Activated CD8-positive, alpha-beta memory T cell treated with anti-CD3 and anti-CD28 coated beads, Interleukin-2, amount 50 U/mL, for 4 hours (primary cell): Measurements from ENCODE around the gene HPDL.

Experiments
- DNase-seq: peaks from one replicate; pipeline ENCODE4 v3.0.0-alpha.2; 2020

HPDL gene

DNA sequence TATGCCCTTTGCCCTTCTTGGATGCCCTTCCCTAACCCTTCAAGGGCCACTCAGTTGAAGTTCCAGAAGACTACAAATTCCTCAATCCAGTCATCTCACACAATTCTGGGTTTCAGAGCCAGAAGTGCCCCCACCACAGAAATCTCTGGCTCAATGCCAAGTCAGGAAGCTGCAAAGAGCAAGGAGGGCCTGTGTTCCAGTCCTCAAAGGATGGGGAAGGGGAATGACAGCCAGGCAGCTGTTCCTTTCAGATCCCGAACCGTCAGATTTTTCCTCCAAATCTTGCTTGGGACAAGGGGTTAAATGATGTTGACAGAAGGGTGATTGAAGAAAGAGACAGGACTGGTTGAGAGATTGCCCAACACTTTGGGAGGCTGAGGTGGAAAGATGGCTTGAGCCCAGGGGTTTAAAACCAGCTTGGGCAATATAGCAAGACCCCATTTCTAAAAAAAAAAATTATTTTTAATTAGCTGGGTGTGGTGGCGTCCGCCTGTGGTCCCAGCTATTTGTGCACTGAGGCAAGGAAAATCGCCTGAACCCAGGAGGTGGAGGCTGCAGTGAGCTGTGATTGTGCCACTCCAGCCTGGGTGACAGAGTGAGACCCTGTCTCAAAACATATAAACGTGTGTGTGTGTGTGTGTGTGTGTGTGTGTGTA, 716 bp upstream of the HPDL start:
- DNase-seq: no peak

DNA sequence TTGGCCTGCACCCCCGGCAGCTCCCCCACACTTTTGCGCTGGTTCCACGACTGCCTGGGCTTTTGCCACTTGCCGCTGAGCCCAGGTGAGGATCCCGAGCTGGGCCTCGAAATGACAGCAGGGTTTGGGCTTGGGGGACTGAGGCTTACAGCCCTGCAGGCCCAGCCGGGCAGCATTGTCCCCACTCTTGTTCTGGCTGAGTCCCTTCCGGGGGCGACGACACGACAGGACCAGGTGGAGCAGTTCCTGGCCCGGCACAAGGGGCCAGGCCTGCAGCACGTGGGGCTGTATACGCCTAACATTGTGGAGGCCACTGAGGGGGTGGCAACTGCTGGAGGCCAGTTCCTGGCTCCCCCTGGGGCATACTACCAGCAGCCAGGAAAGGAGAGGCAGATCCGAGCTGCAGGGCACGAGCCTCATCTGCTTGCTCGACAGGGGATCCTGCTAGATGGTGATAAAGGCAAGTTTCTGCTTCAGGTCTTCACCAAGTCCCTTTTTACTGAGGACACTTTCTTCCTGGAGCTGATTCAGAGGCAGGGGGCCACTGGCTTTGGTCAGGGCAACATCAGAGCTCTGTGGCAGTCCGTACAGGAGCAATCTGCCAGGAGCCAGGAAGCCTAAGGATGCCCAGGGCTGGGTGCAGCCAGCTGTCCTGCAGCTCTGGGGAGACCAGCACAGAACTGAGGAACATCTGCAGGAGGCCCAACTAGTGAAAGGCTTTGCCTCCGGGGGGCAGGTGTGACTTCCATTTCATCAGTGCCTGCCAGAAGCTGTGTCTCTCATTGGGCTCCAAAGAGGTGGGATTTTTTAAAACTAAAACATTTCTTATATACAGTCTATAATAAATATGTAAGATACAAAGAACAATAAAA, 1.2 kb downstream of the HPDL start:
- no peak for DNase-seq

DNA sequence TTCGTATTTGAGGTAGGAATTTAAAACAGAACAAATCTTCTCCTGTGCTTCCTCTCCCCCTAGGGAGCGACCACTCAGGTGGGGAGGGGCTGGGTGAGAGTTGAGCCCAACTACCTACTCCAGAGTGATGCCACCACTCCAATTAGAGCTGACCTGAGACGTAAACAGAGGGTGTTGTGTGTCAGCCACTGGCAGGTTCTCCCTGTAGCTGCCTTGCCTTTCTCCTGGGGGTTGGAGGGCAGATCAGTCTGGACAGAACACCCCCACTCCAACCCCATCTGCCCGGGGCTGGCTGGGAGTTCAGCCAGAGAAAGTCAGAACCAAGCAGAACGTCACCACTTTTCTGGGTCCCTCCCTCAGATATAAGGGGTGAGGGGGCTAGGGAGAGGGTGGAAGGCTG, 2.0 kb downstream of the HPDL start:
- DNase-seq: no peak

DNA sequence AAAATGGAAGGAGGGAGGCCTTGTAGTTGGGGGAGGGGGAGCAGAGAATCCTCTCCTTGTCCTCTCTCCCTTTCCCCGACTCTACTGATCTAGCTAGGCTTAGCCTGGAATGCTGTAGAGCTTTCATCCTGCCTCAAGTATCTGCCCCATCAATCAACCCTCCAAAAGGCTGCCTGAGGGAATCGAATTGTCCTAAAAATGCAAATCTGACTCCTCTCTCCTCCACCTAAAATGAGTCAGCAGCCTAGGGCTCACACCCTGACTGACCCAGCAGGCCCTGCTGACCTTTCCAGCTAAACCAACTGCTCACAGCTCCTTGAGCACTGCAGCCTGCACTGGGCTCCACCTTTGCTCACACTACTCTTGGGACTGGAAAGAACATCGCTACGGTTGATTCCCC, 2.8 kb downstream of the HPDL start:
- DNase-seq: no peak

DNA sequence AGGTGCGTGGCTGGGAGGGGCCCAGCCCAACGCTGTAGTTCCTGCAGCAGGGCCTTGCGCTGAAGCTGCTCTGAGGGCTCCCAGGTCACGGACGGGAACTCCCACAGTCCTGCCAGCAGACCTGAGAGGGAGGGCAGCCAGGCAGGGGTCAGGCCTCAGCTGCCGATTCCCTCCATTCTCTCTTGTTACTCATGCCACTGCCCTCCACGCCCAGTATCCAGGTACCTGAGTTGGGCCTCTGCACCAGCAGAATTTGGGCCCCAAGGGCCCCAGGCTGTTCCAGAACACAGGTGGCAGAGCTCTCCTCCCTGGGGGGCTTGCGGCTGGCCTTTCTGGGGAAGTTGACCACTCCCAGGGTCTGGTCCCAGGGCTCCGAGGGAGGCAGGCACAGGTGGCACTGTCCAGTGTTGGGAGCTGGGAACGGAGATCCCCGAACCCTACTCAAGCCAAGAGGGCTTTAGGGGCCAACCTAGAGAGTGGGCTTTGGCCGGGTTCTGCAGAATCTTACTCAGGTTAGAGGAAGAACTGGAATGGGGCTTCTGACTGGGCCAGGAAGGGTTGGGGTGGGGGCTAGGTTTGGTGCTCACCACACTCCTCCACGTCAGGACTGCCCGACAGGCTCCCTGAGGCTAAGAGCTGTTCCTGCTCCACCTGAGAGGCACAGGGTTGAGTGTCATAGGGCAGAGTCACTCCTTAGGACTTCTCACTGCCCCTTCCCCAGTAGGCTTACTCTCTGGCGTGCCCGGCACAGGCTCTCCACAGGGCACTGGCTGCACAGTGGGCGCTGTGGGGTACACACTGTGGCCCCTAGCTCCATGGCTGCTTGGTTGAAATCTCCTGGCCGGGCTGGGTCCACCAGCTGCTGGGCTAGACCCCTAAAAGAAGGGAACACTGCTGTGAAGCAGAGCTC, 5.0 kb downstream of the HPDL start:
- no peak for DNase-seq

DNA sequence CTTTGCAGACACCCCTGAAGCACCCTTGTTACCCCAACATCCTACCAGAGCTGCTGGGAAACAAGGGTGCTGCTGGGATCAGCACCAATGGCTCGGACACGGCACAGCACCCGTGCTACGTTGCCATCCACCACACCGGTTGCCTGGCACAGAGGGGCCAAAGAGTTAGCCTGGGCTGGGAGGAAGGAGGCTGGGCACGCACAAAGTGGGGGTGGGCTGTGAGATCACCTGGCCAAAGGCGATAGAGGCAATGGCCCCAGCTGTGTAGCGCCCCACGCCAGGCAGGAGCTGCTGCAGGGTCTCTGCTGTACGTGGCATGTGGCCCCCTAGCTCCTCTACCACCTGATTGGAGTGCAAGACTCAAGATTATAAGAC, 5.6 kb downstream of the HPDL start:
- DNase-seq: no peak

DNA sequence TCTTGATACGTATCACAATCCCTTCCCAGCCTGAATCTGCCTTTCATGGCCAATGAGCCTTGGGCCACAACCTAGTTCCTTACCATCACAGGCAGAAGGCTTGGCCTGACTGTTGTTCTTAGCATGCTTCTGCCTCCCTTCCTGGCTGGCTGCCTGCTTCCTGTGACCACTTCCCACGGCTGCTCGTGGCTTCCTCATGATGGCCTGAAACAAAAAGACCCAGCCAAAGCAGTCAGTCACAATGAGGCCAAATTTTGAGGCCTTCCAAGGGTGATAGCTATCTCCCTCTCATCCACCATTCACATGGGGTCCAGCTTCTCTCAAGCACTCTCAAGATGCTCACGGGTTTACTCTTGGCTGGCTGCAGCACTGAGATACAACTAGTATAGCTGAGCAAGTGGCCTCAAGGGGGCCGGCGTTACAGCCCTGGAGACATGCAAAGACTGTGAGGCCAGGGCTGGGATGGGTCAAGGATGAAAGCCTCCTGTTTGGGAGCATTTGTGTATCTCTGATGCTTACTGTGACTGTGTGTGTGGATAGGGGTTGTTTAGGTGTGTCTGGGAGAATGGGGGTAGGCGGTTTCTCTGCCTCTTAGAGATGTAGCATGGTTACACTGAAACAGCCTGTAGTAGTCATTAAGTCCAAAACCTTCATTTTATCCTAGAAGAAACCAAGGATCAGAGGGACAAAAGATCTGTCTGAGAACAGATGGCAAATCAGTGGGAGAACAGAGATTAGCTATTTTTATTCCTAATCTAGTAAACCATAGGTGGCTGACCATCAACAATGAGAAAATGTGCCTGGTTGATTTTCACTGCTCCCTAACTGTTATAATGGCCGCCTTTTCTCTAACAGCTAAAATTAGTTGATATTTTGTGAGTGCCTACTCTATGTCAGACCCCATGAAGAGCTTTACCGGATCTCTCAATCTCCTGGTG, 7.9 kb downstream of the HPDL start:
- DNase-seq: no peak

DNA sequence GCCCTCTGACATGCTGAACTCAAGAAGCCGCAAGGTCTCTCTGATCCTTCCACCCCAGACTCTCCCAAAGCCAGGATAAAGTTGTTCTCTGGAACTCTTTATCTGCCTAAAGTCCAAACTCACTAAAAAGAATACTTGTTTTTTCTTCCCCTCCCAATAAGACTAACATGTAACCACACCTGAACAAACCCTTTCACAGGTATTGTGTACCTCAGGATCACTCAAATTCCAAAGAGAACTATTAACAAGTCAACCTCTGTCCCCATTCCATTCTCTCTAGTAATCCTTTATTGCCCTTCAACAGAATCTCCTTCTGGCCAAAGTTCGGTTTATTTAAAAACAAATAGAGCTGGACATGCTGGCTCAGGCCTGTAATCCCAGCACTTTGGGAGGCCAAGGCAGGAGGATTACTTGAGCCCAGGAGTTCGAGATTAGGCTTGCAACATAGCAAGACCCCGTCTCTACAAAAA, 9.2 kb downstream of the HPDL start:
- DNase-seq: no peak

DNA sequence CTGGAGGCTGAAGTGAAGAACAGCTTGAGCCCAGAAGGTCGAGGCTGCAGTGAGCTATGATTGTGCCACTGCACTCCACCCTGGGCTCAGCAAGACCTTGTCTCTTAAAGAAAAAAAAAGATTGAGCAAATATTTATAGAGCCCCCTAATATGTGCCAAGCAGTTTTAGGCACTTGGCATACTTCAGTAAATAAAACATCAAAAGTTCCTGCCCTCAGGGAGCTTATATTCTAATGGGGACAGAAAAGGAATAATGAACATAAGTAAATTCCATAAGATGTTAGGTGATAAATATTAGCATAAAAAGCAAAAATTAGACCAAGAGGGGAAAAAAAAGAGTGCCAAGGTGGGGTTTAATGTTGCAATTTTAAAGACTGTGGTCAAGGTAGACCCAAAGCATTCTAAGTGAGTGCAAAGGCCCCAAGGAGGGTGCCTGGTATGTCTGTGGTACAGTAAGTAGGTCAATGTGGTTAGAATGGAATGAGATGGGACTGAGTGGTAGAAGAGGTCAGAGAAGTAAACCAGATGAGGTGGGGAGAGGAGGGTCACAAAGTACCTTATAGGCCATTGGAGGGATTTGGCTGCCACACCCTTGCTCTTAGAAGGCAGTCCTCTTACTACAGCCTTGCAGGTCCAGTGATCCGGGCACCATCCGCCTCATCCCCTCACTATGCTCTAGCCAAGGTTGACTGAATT, 11.1 kb downstream of the HPDL start:
- no peak for DNase-seq

DNA sequence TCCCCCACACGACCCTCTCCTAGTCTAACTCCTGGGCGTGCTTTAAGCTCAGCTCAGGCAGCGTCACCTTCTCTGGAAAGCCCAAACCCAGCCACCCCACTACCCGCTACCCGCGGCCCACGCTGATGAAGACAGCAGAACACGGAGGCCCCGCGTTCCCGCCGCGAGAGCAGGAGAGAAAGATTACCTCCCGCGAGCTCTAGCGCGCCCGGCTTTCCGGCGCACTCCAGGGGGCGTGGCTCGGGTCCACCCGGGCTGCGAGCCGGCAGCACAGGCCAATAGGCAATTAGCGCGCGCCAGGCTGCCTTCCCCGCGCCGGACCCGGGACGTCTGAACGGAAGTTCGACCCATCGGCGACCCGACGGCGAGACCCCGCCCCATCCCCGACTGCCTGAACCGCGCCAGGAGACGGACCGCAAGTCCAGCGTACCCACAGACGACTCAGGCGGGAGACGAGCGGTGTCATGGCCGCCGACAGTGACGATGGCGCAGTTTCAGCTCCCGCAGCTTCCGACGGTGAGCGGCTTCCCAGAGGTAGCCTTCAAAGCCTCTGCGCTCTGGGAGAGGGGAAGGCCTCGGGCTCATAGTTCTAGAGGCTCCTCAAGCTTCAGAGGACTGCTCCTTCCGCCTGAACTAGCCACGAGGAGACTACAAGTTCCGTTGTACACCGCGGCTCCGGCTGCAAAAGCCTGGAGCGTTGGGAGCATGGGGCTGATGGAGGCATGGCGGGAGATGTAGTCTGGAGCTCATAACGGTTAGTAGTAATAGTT, 13.3 kb downstream of the HPDL start, which contains the start of the genes MUTYH and TOE1:
TSS of gene MUTYH (minus strand) at position 652 of the 770 bp plus-strand sequence. CDS start 5,935 bp downstream, outside the sequence.
TSS of gene TOE1 (plus strand) at position 382 of the 770 bp plus-strand sequence. CDS start at position 465, 83 bp downstream.
- peak; percentile 90 for DNase-seq

DNA sequence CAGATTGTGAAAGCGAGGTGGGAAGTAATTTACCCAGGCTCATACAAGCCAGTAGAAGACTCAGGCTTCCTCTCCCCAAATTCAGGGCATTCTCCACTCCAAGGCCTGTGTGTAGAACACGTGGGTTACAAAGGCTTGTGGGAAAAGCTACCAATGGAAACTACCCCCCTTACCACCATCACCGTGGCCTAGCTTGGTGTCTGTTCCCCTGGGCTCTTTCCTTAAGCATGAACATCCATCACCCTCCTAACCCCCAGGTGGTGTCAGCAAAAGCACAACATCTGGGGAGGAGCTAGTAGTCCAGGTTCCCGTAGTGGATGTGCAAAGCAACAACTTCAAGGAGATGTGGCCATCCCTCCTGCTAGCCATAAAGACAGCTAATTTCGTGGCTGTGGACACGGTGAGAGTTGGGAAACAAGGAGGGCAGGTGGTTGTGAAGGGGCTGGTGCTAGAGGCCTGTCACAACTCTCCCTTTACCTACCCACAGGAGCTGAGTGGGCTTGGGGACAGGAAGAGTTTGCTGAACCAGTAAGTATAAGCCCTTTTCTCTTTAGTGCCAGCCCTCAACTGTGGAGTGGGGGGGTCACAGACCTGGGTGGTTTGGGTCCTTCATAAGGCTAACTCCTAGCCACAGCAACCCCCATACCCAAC, 14.2 kb downstream of the HPDL start:
- no peak for DNase-seq

DNA sequence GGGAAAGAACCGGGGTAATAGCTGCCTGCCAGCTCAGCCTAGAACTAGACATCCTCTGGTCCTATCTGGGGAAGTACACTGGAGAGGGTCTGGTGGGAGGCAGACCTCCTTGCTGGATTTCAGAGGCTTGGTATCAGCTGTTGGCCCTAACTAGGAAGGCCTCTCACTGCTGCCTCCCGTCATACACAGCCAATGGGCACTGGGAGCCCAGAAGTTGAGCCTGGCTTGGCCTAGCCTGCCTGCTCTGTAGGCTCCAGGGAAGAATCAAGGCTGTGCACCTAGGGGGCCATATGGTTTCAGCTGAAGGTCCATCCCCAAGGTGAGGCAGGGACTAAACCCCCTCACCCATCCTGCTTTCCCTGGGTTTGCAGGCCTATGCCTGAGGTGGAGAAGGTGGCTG, 17.8 kb downstream of the HPDL start:
- DNase-seq: no peak

DNA sequence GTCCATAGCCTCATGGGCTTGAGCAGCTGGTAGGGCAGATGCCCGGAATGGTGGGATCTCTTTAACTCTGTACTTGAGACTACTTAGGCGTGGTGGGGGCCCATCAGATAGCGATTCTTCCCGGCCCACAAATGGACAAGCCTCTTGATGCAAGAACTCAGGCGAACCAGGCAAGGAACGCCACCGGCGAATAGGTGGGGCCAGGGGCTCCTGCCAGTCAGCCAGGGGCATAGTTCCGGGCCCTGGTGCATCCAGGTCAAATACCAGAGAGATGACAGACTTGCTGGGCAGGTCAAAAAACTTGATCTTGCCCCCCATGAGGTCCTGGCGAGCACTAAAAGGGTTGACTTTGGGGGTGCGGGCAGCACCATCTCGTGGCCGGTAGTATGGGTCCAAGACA, 18.3 kb downstream of the HPDL start:
- DNase-seq: no peak

DNA sequence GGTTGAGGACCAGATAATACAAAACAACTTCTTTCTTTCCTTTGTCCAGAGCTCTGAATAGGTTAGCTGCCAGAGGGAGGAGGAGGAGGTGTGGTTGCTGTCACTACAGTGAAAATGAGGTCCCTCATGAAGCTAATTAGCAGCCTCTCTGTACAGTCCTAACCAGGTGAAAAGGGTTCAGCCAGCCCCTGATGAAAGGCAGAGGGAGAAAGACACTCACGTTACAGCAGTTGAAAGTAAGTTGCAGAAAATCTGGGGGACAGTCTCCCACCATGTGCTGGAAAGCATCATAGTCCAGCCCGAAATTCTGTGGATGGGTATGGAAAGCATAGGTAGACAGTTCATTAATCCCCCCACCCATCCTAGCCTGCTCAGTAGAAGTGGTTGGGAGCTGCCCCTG, 19.8 kb downstream of the HPDL start:
- no peak for DNase-seq

DNA sequence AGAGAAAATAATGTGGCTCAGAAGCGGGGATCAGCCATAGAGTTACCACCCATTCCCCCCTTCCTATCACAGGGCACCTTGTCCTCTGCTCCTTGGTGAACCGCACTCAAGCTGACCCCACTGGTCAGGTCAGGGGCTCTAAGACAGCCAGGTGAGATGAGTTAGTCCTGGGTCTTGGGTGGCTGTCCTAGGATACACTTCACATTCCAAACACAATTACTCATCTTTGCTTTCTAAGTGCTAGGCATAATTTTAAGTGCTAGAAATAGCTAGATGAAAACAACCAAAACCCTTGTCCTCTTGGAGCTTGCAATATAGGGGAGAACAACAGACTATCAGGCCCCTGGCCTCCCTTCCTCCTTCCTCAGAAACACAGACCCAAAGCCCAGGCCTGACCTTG, 21.3 kb downstream of the HPDL start:
- DNase-seq: no peak

DNA sequence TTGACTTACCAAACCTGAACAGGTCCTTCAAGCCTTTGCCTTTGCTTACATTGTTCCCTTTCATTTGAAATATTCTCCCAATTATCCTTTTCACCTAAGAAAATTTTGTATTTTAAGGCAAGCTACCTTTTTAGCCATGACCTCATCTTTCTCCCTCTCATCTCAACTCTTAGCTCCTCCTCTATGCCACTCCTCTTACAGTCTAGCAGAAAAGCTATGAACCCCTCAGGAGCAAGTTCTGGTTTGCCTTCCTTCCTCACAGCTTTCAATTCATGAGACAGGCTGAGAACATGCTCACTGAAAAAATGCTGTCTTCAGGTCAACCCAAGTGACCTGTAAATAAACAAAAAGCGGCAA, 21.9 kb downstream of the HPDL start:
- no peak for DNase-seq

DNA sequence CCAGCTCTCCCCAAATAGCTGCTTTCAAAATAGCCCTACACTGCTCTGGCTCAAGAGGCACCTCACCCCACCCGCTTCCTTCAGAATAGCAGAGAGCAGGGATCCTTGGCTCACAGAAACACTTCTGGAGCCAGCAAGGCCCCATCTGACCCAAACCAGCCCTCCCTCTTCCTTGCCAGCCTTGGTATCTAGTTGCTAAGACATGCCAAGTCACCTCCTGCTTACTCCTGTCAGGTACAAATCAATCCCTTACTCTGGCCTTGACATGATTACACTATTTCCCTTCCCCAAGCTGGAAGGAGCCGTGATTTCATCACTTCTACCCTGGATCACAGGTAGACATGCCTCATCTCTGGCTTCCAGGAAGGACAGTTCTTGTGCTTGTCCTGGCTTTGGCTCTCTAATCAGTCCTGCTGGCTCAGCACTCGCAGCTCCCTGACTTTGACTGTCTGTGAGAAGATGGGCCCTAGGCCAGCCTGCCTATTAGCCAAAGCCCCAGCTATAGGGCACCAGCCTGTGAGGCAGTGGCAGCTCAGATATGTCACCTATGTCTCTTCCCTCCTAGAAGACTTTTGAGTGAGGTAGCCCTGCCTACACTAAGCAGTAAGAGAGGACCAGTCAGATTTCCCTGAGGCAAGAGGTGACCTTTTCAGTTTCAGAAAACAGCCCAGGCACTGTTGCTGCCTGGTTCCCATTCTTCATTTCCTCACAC, 22.4 kb downstream of the HPDL start:
- no peak for DNase-seq

DNA sequence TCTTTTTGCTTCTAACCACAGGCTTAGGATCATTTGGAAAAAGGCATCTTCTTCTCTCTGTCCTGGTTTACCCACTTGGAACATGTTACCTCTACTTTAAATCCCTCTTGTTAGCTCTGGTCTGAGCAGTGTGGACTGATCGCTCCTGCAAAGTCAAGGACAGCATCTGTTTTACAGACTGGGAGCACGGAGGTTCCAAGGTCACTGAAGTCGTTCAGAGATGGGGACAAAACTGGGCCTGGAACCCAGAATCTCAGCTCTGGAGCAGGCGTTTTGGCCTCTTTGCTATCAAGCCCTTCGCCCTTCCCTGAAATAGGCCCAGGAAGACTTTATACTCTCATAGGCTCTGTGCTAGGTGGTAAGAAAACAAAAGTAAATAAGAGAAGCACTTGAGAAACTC, 24.8 kb downstream of the HPDL start:
- DNase-seq: no peak

DNA sequence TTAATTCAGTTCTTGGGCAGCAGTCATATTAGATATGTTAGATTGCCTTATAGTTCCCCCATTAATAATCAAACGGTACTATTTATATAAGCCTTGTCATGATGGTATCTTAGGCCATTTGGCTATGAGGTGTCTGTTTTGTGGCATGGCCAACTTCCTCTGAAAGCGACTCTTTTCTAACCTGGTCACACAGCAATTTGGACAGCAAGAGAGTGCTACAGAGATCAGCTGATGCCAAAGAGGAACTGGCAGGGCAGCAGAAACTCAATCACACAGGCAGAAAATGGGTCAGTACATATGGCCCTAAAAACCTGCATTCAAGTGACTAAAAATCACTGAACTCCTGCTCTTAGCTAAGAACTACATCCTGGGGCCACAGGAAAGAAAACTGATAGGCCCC, 27.0 kb downstream of the HPDL start:
- DNase-seq: no peak
